IPS DF 4.7 (cell line): ENCODE measurements around the gene MAEA.
"Not testable (repeated sequence)": the region's sequence is repeated elsewhere in the genome, so short reads cannot be mapped to it uniquely, and the experiment has no call there.

Experiments used
- DNase-seq: peaks from one replicate; pipeline ENCODE4 v3.0.0-alpha.2; 2013; ENCODE audit warnings: low spot score; ENCODE audit errors: extremely low read depth

The MAEA gene

DNA sequence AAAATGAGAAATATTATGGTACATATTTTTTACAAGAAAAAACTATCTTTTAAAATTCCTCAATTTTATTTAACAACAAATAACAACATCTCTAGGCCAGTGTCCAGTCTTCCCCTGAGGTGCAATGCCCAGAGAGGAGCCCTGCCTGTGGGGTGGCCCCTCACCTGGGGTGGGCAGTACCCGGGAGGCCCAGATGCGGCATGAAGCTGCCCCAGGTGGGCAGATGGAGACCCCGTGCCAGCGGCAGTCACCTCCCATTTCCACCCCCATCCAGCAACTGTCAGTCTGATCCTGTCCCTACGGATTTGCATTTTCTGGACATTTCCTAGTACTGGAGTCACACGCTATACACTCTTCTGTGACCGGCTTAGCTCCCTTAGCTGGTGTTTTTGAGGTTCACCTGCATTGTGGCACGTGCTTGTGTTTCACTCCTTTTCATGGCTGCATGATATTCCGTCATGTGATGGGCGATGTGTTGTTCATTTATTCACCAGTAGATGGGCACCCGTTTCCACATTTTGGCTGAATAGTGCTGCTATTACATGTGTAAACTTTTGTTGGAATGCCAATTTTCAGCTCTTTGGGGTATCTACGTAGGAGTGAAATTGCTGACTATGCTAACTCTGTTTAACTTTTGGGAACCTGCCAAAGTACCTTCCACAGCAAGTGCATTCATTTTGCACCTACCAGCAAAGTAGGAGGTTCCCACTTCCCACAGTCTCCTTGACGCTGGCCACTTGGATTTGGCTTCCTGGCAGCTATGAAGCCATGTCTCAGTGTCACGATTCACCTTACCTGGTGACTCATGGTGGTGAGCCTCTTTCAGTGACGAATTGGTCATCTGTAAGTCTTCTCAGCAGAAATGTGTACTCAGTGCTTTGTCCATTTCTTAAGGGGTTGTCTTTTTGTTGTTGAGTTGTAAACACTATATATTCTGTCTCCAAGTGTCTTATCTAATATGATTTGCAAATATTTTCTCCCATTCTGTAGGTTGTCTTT lies 11.7 kb upstream of the MAEA start:
- no peak for DNase-seq

DNA sequence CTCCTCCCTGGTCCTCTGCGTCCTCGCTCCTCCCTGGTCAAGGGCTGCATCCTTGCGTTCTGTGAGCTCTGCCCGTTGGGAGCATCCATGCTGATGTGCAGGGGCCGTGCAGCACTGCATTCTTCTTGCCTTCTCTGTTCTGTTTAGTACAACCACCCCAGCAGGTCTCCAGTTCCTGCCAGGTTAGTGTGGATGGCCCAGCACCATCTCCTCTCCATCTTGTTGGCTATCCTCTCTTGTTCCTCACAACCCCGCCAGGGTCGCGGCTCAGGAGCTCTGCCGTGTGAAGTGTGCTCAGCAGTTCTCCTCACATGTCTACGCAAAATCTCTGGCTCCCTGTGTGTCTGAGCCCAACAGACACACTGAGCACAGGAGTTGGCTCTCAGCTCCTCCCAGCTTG lies 10.4 kb upstream of the MAEA start:
- DNase-seq: no peak

DNA sequence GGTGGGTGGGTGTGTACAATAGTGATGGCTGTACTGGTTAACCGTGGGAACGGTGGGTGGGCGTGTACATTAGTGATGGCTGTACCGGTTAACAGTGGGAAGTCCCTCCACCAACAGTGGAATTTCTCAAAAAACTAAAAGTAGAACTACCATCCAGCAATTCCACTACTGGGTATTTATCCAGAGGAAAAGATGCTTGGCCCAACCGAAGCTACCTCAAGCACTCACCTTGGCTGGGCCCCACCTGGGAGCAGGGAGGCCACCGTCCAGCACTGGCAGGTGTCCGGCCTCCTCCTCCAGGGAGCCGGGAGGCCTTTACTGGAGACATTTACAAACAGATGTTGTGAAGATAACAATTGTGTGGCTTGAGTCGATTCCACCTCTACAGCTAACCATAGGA lies 6.0 kb upstream of the MAEA start:
- no peak for DNase-seq

DNA sequence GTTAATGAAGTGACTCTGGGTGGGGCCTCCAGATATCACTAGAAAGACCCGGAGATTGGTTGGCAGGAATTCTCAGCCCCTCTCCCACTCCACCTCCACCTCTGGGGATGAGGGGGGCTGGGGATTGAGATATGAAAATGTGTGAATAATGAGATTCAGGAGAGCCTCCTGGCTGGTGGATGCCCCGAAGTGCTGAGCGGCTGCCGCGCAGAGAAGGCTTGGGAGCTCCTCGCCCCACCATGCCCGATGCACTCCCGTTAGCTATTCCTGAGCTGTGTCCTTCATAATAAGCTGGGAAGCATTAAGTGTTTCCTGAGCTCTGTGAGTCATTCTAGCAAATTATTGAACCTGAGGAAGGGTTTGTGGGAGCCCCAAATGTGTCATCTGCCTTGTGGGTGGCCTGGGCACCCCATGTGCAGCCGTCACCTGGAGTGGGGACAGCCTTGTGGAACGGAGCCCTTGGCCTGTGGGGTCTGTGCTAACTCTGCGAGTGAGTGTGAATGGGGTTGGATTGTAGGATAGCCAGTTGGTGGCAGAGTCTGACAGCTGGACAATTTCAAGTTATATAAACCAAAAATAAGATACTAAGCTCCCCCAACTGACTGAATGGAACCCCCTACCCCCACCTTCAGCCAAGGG lies 4.4 kb upstream of the MAEA start:
- DNase-seq: no peak

DNA sequence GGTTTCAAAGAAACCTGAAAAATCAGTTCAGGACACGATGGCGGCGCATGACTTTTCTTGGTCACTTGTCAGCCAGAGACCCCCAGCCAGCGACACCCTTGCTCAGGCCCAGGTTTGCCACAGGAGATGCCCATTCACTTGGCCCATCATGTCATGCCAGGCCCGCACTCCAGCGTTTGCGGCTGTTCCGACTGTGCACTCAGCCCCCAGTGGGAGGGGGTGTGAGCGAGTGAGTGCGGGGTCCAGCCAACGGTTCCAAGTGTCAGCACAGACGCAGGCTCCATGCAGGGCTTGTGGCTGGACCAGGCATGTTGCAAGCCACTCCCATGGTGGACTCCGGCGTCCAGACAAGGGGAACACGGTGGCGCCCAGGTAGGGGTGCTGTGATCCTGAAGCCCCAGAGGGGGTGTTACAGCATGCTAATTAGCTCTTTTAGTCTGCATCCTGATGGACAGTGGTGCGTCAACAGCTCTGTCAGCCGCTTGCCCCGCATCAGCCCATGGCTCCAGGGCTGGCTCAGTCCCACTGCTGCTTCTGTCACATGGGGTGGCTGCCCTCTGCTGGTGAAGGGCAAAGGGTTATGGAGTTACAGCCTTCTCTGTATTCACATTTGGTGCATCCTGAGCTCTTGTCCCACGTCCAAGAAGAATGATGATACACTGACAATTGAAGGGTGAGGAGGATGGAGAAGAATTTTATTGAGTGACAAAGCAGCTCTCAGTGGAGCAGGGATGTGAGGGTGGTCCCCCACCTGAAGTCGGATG lies 3.7 kb upstream of the MAEA start:
- no peak for DNase-seq

DNA sequence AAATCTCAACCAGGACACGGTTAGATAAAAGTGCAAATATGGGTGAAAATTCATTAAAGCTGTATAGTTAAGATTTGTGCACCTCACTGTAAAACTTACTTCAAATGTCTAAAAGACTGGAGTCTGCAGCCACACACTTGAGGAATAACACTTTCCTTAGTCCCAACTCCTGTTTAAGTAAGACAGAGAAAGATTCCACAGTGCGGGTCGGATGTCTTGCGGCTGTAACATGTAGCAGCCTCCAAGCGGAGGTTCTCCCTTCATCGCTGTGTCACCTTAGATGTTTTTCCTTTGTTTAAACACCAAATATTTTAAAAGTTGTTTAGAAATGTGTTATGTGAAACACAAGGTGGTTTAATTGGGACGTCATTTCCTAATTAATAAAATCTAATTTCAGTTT lies 905 bp upstream of the MAEA start:
- DNase-seq: no peak

DNA sequence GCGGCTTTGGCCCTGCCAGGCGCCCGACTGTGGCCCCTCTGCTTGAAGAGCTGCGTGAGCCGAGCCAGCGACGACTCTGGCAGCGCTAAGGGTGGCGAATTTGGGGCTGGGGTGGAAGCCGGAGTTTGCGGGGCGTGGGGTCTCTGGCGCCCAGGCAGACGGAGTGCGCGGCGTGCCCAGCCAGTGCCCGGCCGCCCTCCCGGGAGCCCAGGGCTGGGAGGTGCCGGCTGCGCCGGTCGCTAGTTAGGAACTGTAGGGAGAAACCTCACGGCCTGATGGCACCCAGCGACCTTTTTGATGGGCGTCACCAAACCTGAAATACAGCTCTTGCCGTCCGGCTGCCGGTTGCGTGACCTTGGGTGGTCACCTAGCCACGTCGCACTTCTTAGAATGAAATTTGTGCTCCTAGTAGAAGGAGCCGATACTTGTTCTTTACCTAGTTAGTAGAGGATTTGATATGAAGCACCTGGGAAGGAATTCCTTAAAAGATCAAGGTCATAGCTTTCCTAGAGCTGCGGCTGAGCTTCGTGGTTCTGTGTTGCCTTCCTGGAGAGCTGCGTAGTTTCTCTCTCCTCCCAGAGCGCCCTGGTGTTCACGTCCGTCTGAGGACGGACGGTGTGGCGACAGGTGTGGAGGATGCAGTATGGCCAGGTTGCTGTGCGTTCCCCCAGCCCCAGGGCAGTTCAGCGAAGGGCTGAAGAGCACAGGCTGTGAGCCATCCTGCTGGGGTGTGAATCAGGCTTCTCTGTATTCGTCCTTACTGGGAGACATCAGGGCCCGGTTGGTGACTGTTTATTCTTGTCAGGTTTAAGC lies 680 bp downstream of the MAEA start:
- DNase-seq: no peak

DNA sequence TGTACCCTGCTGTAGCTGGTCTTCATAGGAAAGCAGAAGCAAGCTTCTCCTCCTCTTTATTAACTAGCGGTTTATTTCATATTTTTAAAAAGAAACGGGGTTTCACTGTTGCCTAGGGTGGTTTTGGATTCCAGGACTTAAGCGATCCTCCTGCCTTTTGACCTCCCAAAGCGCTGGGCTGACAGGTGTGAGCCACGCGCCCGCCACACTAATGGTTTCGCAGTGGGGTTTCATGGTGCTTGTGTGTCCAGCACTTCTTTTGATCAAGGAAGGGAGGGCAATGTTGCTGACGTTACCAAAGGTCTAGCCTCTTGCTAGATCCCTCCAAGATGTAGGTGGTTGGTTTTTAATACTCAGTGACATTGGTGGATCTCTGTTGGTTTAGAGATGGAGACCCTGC lies 1.4 kb downstream of the MAEA start:
- no peak for DNase-seq

DNA sequence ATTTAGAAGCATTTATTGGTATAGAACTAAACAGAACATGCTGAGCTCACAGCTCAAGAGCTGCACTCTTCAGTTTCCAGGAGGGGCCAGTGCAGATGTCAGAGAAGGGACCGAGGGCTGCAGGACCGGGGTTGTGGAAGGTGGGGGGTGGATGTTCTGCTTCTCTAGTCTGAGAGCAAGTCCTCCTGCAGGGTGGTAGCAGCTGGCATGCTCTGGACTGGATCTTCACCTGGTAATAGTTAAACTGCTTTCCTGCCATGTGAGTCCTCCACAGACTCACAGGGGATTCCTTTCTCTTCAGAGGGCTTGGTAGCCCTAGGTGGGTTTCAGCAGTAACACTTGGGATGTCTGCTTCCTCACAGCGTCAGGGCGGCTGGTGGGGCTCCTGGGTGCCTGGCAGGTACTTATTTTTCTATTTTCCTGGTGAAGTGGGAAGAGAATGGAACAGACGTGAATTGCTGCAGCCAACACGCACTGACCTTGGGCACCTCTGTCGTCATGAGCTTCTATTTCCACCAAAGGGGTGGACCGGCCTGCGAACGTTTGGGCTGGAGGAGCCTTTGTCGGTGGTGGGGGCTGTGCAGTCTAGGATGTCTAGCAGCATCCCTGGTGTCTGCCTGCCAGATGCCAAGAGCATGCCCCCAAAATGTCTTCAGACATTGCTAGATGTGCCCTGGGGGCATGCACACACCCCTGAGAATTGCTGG lies 2.5 kb downstream of the MAEA start:
- DNase-seq: no peak

DNA sequence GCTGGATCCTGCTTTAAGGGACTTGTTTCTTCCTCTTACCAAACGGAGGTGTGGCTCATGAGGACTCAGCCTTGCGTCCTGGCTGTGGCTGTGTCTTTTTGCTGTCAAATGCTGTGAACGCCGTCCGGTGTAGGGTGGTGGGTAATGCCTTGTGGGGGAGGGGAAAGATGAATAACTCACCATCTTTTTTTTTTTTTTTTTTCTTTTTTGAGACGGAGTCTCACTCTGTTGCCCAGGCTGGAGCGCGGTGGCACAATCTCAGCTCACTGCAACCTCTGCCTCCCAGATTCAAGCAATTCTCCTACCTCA lies 3.0 kb downstream of the MAEA start:
- not testable (repeated sequence) for DNase-seq

DNA sequence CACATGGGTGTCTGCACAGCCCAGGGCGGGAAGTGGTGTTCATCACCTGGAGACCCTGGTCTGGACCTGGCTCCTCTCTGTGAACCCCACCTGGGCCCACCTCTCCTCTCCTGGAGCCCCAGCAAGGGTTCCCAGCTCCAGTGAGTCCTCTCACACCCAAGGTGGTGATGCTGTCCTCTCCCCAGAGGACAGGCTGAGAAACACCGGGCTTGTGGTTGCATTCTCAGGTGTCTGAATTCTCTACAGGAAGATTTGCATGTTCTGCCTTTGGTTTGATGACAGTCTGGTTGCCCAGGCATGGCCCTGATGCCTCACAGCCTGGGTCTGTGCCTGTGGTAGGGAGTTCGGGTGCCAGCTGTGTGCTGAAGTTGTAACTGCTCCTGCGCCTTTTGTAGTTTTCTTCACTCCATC lies 3.8 kb downstream of the MAEA start:
- no peak for DNase-seq

DNA sequence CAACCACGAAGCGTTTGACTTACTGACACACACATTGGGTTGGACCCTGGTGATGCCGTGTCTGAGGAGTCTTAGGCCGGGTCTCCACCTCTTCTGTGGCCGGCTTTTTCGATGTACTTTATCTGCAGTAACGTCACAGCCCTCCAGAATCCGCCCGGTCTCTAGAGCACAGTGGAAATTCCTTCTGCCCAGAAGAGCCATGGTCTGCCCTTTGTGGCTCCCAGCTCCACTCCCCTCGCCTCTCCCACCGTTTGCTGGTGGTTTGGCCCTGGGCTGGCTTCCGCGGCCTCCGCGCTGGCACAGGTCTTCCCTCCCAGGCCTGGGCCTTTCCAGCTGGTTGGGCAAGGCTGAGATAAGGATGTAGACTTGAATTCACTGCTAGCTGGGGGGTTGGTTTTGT lies 4.3 kb downstream of the MAEA start:
- no peak for DNase-seq

DNA sequence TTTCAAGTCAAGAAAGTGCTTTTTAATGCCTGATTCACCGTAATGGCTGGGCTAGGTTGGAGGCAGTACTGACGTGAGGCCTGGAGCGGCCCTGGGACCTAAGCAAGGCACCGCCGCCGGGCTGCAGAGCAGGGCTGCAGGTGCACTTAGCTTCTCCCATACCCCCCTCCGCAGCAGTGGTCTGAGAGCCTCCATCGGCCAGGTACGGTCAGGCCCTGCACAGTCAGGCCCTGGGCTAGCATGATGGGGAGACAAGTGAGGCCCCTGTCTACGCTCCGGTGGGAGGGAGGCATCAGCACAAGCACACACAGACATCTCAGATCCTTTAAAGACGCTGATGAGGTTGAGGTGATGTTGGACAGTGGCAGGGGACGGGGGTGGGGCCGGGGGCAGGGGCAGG lies 4.7 kb downstream of the MAEA start:
- no peak for DNase-seq

DNA sequence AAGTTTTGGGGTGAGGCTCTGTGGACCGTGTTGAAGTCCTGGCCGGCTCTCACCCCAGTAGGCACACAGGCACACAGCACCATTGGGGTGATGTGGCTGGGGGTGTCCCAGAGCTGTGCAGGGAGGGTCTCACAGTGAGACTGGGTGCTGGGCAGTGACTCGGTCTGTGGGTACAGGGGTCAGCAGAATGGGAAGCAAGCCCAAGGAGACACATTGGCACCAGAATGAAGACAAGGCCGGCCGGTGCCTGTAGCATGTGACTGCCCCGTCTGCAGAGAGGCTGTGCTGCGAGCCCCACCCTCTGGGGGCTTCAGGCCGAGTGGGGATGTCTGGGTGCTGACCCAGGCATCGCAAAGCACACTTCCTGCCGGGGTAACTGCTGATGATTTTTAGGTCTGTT lies 5.2 kb downstream of the MAEA start:
- DNase-seq: no peak

DNA sequence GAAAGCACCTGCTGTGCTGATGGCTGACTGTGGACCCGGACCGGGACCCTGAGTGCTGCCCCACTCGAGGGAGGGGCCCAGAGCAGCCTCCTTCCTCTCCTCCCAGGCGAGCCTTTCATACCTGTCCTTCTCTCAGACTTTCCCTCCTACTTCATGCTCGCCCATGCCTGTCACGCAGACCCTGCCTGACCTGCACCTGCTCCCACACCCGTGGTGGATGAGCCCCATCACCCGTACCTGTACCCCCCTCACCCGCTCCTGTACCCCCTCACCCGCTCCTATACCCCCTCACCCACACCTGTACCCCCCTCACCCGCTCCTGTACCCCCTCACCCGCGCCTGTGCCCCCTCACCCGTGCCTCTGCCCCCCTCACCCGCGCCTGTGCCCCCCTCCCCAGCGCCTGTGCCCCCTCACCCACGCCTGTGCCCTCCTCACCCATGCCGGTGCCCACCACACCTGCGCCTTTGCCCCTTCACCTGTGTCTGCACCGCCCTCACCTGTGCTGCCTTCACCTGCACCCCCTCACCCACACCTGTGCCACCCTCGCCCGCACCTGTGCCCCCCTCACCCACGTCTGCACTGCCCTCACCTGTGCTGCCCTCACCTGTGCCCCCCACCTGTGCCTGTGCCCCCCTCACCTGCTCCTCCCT lies 5.8 kb downstream of the MAEA start:
- DNase-seq: no peak

DNA sequence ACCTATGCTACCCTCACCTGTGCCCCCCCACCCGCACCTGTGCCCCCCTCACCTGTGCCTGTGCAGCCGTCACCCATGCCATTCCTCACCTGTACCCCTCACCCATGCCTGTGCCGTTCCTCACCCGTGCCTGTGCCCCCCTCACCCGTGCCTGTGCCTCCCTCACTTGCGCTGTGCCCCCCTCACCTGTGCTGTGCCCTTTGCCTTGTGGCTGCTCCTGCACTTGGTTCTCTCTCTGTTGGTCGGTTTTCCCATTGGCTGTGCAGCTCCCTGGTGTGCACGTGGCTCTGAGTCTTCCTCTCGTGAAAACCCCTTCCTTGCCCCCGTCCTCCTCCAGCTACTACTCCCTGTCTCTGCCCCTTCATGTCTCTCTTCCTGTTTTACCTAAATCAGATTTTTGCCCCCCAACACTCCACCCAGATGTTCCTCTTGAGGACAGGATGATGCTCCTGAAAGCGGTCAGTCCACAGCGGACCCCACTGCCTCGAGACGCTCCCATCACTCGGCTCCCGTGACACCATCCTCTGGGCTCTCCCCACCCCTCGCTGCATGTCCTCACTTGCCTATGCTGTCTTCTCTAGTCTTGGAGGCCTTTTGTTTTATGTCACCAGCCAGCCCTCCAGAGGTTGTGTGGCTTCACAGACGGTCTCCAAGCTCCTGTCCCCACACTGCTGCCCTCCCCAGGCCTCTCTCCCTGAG lies 6.8 kb downstream of the MAEA start:
- no peak for DNase-seq

DNA sequence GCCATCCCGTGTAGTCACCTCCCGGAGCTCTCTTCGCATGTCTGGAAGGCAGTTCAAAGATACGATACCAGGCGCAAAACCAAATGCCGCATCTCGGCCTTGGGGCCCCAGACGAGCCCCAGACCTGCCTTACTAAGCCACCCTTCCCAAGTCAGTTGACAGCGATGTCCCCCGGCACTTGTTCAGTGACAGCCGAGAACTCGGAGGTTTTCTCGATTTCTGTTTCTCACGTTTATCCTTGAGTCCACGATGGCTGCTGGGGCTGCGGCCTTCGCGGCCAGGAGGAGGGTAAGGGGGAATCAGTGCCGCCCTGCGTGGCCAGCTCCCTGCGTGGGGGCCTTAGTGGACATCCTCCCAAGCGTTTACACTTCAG lies 7.3 kb downstream of the MAEA start:
- no peak for DNase-seq

DNA sequence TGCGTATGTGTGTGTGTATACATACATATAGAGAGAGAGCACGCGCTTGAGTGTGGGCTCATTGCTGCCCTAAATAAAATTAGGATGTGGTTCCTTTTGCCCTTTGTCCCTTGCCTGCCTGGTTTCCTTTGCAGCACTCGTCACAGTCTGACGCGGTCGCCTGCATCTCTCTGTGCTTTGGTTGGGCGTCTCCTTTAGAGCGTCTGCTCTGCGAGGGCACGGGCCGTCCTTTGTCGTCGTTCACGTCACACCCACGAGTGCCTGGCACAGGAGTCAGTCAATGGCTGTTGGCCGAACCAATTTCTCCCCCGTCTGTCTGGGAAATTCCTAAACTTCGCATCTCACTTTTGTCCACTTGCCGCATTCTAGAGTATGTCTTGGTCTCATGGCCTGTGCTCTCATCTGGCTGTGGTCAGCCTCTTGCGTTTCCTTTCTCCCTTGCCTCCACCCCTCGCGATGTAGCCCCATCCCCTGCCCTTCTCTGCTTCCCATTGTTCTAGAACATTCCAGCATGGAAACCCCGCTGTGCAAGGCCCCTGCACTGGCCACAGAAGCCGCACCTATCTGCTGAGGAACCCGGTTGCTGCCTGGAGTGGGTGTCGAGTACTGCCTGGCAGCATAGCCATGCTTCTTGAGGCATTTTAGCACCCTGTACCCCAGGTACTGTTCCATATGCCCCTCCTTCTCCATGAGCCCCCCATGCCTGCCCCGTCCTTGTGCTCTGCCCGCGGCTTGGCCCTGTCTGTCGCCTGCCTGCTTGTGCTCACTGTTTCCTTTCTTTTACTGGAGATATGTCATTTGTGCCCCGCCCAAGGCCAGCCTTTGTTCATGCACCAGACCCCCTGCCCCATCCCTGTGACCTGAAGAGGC lies 8.0 kb downstream of the MAEA start:
- DNase-seq: no peak

DNA sequence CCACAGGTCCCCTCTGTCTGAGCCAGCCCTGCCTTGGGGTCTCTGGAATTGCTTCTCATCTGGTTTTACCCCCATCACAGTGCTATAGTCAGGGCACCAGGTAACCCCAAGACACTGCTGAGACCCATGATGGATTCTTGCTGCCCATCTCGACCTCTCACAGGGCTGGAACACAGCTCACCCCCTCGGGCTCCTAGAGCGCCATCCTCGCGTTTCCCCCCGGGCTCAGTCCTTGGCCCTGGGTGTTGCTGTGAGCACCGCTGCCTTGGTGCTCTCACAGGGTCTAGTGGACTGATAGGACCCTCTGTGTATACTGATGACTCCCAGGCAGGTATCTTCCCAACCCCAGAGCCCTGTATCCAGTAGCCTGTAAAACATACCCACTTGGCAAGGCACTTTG lies 8.8 kb downstream of the MAEA start:
- no peak for DNase-seq
